GM06990 (cell line): ENCODE measurements around the gene HOXC9.

ENCODE experiments used
- DNase-seq: peaks from one replicate; pipeline ENCODE4 v3.0.0-alpha.2; 2011; ENCODE audit not compliant: insufficient read length; ENCODE audit errors: extremely low read depth
- H3K27me3 ChIP-seq: replicated peaks from 2 replicates; pipeline ENCODE4 v1.6.0; 2011; ENCODE audit warnings: low read length; ENCODE audit not compliant: control insufficient read depth, insufficient read depth
- H3K36me3 ChIP-seq: 2 replicates; pipeline ENCODE4 v1.5.1; 2011; ENCODE audit warnings: low read length; ENCODE audit not compliant: control insufficient read depth, insufficient read depth
- H3K4me3 ChIP-seq: replicated peaks from 2 replicates; pipeline ENCODE4 v1.5.1; 2011; ENCODE audit warnings: low read depth, mild to moderate bottlenecking, control low read depth, low read length
- CTCF ChIP-seq: IDR thresholded peaks from 2 replicates; pipeline ENCODE4 v1.5.1; 2011; ENCODE audit warnings: low read length, control low read depth, mild to moderate bottlenecking, inconsistent platforms; ENCODE audit not compliant: insufficient read depth, poor library complexity, severe bottlenecking

The HOXC9 gene

GRCh38 chr12:54048406-54049093, 48.6 kb downstream of the HOXC9 start:
- H3K36me3 ChIP-seq: no peaks in the 10 kb centered on the region
- H3K4me3 ChIP-seq: no peak overlapping the region
- no peak for TF ChIP-seq CTCF
- DNase-seq: no peak
- no peaks in the 10 kb centered on the region for H3K27me3 ChIP-seq

- Histone ChIP-seq H3K27me3 (no peaks in the 10 kb centered on the region), H3K36me3 (no peaks in the 10 kb centered on the region), H3K4me3 (no peak overlapping the region)
- no peak for TF ChIP-seq CTCF
- DNase-seq: no peak
These were observed 49.1 kb downstream of the HOXC9 start for GRCh38 chr12:54049108-54049507.

GRCh38 chr12:54050482-54050810, 50.5 kb downstream of the HOXC9 start:
- TF ChIP-seq CTCF: no peak
- Histone ChIP-seq H3K4me3 (no peak overlapping the region), H3K27me3 (no peaks in the 10 kb centered on the region), H3K36me3 (no peaks in the 10 kb centered on the region)
- DNase-seq: no peak

- Histone ChIP-seq H3K36me3 (no peaks in the 10 kb centered on the region), H3K27me3 (no peaks in the 10 kb centered on the region), H3K4me3 (no peak overlapping the region)
- no peak for TF ChIP-seq CTCF
- no peak for DNase-seq
These were observed 51.3 kb downstream of the HOXC9 start for GRCh38 chr12:54051026-54051842.

GRCh38 chr12:54051874-54052437, 52.0 kb downstream of the HOXC9 start:
- DNase-seq: no peak
- Histone ChIP-seq H3K4me3 (no peak overlapping the region), H3K36me3 (no peaks in the 10 kb centered on the region), H3K27me3 (no peaks in the 10 kb centered on the region)
- no peak for TF ChIP-seq CTCF
